Endothelial cell of umbilical vein (primary cell): ENCODE measurements around the gene RBM47. TPM values are rescaled to one million over a fixed set of nuclear protein-coding genes. Genes with fewer than 3 reads are reported as not detected.

ENCODE experiments used
- BruUV-seq: library from RNA; stranded (reverse); fragments of 400-500 nt; replicated peaks from 2 replicates; lab custom pipeline; 2021; lab: Mats Ljungman, UMichigan
- CTCF ChIA-PET: fragments of 300-600, 350-600 bp; sonication (Branson Sonifier 250); formaldehyde crosslinking; loops from one replicate; lab custom pipeline; 2021; ENCODE audit warnings: antibody characterized with exemption, inconsistent platforms; lab: Charles Lee
- POLR2A ChIA-PET: fragments of 300-600, 350-600 bp; sonication (Branson Sonifier 250); formaldehyde crosslinking; loops from one replicate; lab custom pipeline; 2021; ENCODE audit warnings: antibody characterized with exemption, inconsistent platforms; lab: Charles Lee
- DNase-seq: peaks from one replicate; pipeline ENCODE4 v3.0.0-alpha.2; 2011; ENCODE audit warnings: low read depth, low spot score
- FAIRE-seq: peaks from 2 replicates; lab custom pipeline; 2011; peaks lifted over from hg19 to GRCh38; lab: Jason Lieb, UNC
- H2AFZ ChIP-seq: 2 replicates; pipeline ENCODE4 v1.6.0; 2012; ENCODE audit warnings: low read depth, low read length, control low read depth, inconsistent platforms
- H3K27ac ChIP-seq: 2 replicates; pipeline ENCODE4 v1.5.1; 2011; ENCODE audit warnings: low read depth, mild to moderate bottlenecking, control low read depth, low read length, moderate library complexity; ENCODE audit not compliant: insufficient read depth
- H3K27me3 ChIP-seq, 2 experiments: 2 replicates each; pipeline versions ENCODE4 v1.6.0 to v1.6.1; 2011; ENCODE audit warnings: low read length in 2 of 2, mixed read lengths in 1 of 2; ENCODE audit not compliant: control insufficient read depth in 2 of 2, insufficient read depth in 2 of 2
- H3K36me3 ChIP-seq, 2 experiments: 2 replicates in 1 of 2; 3 replicates in 1 of 2; pipeline ENCODE4 v1.5.1; 2011; ENCODE audit warnings: low read length in 2 of 2, mild to moderate bottlenecking in 1 of 2, moderate library complexity in 1 of 2; ENCODE audit not compliant: control insufficient read depth in 2 of 2, insufficient read depth in 2 of 2; ENCODE audit errors: extremely low read depth in 1 of 2
- H3K4me1 ChIP-seq: 3 replicates; pipeline ENCODE4 v1.5.1; 2011; ENCODE audit warnings: mild to moderate bottlenecking, low read length; ENCODE audit not compliant: control insufficient read depth, insufficient read depth; ENCODE audit errors: extremely low read depth
- H3K4me2 ChIP-seq: 2 replicates; pipeline ENCODE4 v1.6.1; 2011; ENCODE audit warnings: low read length, control low read depth, mixed read lengths; ENCODE audit not compliant: insufficient read depth
- H3K4me3 ChIP-seq, 3 experiments: fragments of 200-600 bp in 1 of 3; sonication (generic), shearing (Covaris generic) in 1 of 3; replicated peaks in 1 of 3; 2 replicates each; pipeline ENCODE4 v1.5.1; 2011 to 2016; ENCODE audit warnings: control low read depth in 3 of 3, low read length in 3 of 3, mild to moderate bottlenecking in 2 of 3, inconsistent platforms in 1 of 3, low read depth in 1 of 3, moderate library complexity in 1 of 3; ENCODE audit not compliant: insufficient read depth in 1 of 3
- H3K79me2 ChIP-seq: 2 replicates; pipeline ENCODE4 v1.6.0; 2012; ENCODE audit warnings: low read length, inconsistent platforms; ENCODE audit not compliant: control insufficient read depth, insufficient read depth
- H3K9ac ChIP-seq: replicated peaks from 2 replicates; pipeline ENCODE3; 2011; ENCODE audit warnings: low read length, control low read depth; ENCODE audit not compliant: insufficient read depth; ENCODE audit errors: extremely low read depth
- H3K9me1 ChIP-seq: replicated peaks from 3 replicates; pipeline ENCODE4 v1.6.0; 2011; ENCODE audit warnings: mild to moderate bottlenecking, low read length; ENCODE audit not compliant: control insufficient read depth, insufficient read depth; ENCODE audit errors: extremely low read depth
- H3K9me3 ChIP-seq: replicated peaks from 2 replicates; pipeline ENCODE4 v1.5.1; 2012; ENCODE audit warnings: low read length, inconsistent platforms; ENCODE audit not compliant: control insufficient read depth, insufficient read depth
- H4K20me1 ChIP-seq: replicated peaks from 2 replicates; pipeline ENCODE3; 2011; ENCODE audit warnings: mild to moderate bottlenecking, low read length; ENCODE audit not compliant: control insufficient read depth, insufficient read depth; ENCODE audit errors: extremely low read depth
- CTCF ChIP-seq, 2 donors: IDR thresholded peaks; 1 replicate in 1 of 2; 2 replicates in 1 of 2; pipeline ENCODE4 v1.5.1; 2011; ENCODE audit warnings: low read length in 2 of 2, mild to moderate bottlenecking in 2 of 2, moderate library complexity in 2 of 2, control low read depth in 1 of 2, inconsistent platforms in 1 of 2, low read depth in 1 of 2; ENCODE audit not compliant: insufficient read depth in 1 of 2; ENCODE audit errors: extremely low read depth in 1 of 2
- EZH2 ChIP-seq: IDR thresholded peaks from 2 replicates; pipeline ENCODE4 v1.6.1; 2012; ENCODE audit warnings: borderline replicate concordance, low read depth, mild to moderate bottlenecking, moderate library complexity, low read length, inconsistent platforms; ENCODE audit not compliant: severe bottlenecking
- FOS ChIP-seq: IDR thresholded peaks from 2 replicates; pipeline ENCODE4 v1.6.1; 2011; ENCODE audit warnings: mild to moderate bottlenecking, low read length, moderate library complexity, borderline replicate concordance; ENCODE audit not compliant: insufficient read depth
- GATA2 ChIP-seq: IDR thresholded peaks from 2 replicates; pipeline ENCODE4 v1.7.0; 2011; ENCODE audit warnings: low read depth, mild to moderate bottlenecking, moderate library complexity, mixed read lengths, low read length; ENCODE audit not compliant: insufficient read length, insufficient read depth
- JUN ChIP-seq: IDR thresholded peaks from 2 replicates; pipeline ENCODE4 v1.6.1; 2011; ENCODE audit warnings: borderline replicate concordance, low read depth; ENCODE audit not compliant: insufficient read length, insufficient read depth
- MAX ChIP-seq: IDR thresholded peaks from 2 replicates; pipeline ENCODE4 v1.6.1; 2011; ENCODE audit not compliant: insufficient read depth, insufficient read length
- MYC ChIP-seq: IDR thresholded peaks from one replicate; pipeline ENCODE4 v1.6.1; 2011; ENCODE audit warnings: mild to moderate bottlenecking, low read depth, low read length
- POLR2A ChIP-seq: IDR thresholded peaks from 2 replicates; pipeline ENCODE4 v1.6.1; 2012; ENCODE audit warnings: low read depth, mild to moderate bottlenecking, control low read depth, low read length
- POLR2AphosphoS5 ChIP-seq: IDR thresholded peaks from 2 replicates; pipeline ENCODE4 v1.6.1; 2012; ENCODE audit warnings: low read depth, mild to moderate bottlenecking, control low read depth, low read length, moderate library complexity; ENCODE audit not compliant: insufficient read depth
- dilution Hi-C: fragments of 300-500 bp; cut with MboI; formaldehyde crosslinking; loops from one replicate; pipeline ENCODE4 v1.15.0; 2019; ENCODE audit warnings: low sequenced_read_pairs; ENCODE audit not compliant: extremely low pct_ligation_motif_present
- intact Hi-C: fragments of 100-400 bp; cut with micrococcal nuclease; formaldehyde crosslinking; loops from one replicate; pipeline ENCODE4 v1.10.0; 2022
- polyA plus RNA-seq, 4 experiments: library from polyadenylated mRNA; depleted of rRNA in 3 of 4; stranded (reverse) in 3 of 4; unstranded in 1 of 4; fragments of >200 nt; gene quantifications; 2 replicates each; pipeline versions ENCODE4 v1.2.1 to v1.2.3, GENCODE V29; 2011 to 2012; ENCODE audit warnings: missing spikeins in 1 of 4
- total RNA-seq: library from RNA; stranded (reverse); gene quantifications from 2 replicates; pipeline ENCODE4 v1.2.3, GENCODE V29; 2021

Gene RBM47
- total and polyA plus RNA-seq, 2 donors (not counting 3 experiments of a cell fraction or from before 2014, with no cell fraction given): not detected

- H3K9me3 ChIP-seq: no peaks in the 10 kb centered on the region
- H3K4me3 ChIP-seq: no peak overlapping the region
- H3K79me2 ChIP-seq: no peaks in the 10 kb centered on the region
- H3K9ac ChIP-seq: no peak overlapping the region
- BruUV-seq: no TSS peak
- POLR2A ChIA-PET: no interaction called here
- H3K4me2 ChIP-seq: no peak overlapping the region
- H4K20me1 ChIP-seq: no peaks in the 10 kb centered on the region
- H3K27ac ChIP-seq: no peak overlapping the region
- CTCF ChIA-PET: interaction anchor here (1.3 to 1.4 kb wide), 2 partner anchors 11 to 14 kb away, joined by 3 to 4 read pairs; no protein-coding TSS in a partner anchor
- TF ChIP-seq FOS (no peak), EZH2 (no peak), GATA2 (no peak), POLR2AphosphoS5 (no peak), MAX (no peak), POLR2A (no peak), CTCF (IDR thresholded peaks at IDR 0.05; ENCODE audit: extremely low read depth in 1 of 2, insufficient read depth in 1 of 2, low read depth in 1 of 2, low read length in 2 of 2) (no peak), JUN (no peak), MYC (no peak)
- DNase-seq (no peak), FAIRE-seq (no peak)
- no peaks in the 10 kb centered on the region for H3K9me1 ChIP-seq
- no peak overlapping the region for H2AFZ ChIP-seq
- H3K4me1 ChIP-seq: no peaks in the 10 kb centered on the region
- intact Hi-C loops (no loop called here), dilution Hi-C loops (no loop called here)
- H3K36me3 ChIP-seq: no peaks in the 10 kb centered on the region
- peaks cover 0 to 4% of the 10 kb centered on the region in 2 experiments for H3K27me3 ChIP-seq
Observed at GRCh38 chr4:40648742-40649281, 19.1 kb upstream of the RBM47 start.
